Neutrophil (primary cell): Measurements from ENCODE around the gene FAM135A.
"Not testable (repeated sequence)": the region's sequence is repeated elsewhere in the genome, so short reads cannot be mapped to it uniquely, and the experiment has no call there.

Experiments used
- H3K27ac ChIP-seq: fragments of 200-600 bp; sonication (generic); 2 replicates; pipeline ENCODE4 v1.5.1; 2016; ENCODE audit warnings: mild to moderate bottlenecking, moderate library complexity
- H3K27me3 ChIP-seq: fragments of 200-600 bp; sonication (generic); 2 replicates; pipeline ENCODE4 v1.6.0; 2016; ENCODE audit warnings: mild to moderate bottlenecking
- H3K36me3 ChIP-seq: fragments of 200-600 bp; sonication (generic); 2 replicates; pipeline ENCODE4 v1.5.1; 2017
- H3K4me1 ChIP-seq, 2 experiments: fragments of 200-600 bp in 1 of 2; sonication (generic) in 1 of 2; 1 replicate in 1 of 2; 2 replicates in 1 of 2; pipeline versions ENCODE4 v1.5.1 to v1.6.1; 2013 to 2016; ENCODE audit warnings: low read depth in 1 of 2, low read length in 1 of 2, mild to moderate bottlenecking in 1 of 2, moderate library complexity in 1 of 2; ENCODE audit not compliant: control insufficient read depth in 1 of 2, insufficient read depth in 1 of 2
- H3K4me3 ChIP-seq, 2 experiments: fragments of 200-600 bp in 1 of 2; sonication (generic) in 1 of 2; 1 replicate in 1 of 2; 2 replicates in 1 of 2; pipeline ENCODE4 v1.5.1; 2013 to 2016; ENCODE audit warnings: low read depth in 1 of 2, low read length in 1 of 2, mild to moderate bottlenecking in 1 of 2, moderate library complexity in 1 of 2
- H3K9me3 ChIP-seq: fragments of 200-600 bp; sonication (generic); 2 replicates; pipeline ENCODE4 v1.5.1; 2016
- TF ChIP-seq, protein P1 (sequence below): fragments of 200-600 bp; sonication (generic); IDR thresholded peaks from 2 replicates; pipeline ENCODE4 v1.5.1; 2016; ENCODE audit warnings: antibody characterized with exemption

FAM135A gene

DNA sequence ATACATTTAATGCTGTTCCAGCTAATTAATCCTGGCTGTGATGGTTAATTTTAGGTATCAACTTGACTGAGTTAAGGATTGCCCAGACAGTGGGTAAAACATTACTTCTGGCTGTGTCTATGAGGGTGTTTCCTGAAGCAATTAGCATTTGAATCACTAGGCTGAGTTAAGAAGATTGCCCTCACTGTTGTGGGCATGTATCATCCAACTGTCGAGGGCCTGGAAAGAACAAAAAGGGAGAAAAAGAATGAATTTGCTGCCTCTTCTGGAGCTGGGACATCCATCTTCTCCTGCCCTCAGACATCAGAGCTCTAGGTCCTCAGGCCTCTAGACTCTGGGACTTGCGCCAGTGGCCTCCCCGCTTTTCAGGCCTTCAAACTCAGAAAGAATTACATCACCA is 187.7 kb downstream of the FAM135A start:
- Histone ChIP-seq H3K27me3 (no peaks in the 10 kb centered on the region), H3K4me3 (no peak overlapping the region), H3K27ac (no peak overlapping the region), H3K36me3 (no peaks in the 10 kb centered on the region), H3K9me3 (no peaks in the 10 kb centered on the region), H3K4me1 (no peaks in the 10 kb centered on the region)
- TF ChIP-seq, protein P1, sequence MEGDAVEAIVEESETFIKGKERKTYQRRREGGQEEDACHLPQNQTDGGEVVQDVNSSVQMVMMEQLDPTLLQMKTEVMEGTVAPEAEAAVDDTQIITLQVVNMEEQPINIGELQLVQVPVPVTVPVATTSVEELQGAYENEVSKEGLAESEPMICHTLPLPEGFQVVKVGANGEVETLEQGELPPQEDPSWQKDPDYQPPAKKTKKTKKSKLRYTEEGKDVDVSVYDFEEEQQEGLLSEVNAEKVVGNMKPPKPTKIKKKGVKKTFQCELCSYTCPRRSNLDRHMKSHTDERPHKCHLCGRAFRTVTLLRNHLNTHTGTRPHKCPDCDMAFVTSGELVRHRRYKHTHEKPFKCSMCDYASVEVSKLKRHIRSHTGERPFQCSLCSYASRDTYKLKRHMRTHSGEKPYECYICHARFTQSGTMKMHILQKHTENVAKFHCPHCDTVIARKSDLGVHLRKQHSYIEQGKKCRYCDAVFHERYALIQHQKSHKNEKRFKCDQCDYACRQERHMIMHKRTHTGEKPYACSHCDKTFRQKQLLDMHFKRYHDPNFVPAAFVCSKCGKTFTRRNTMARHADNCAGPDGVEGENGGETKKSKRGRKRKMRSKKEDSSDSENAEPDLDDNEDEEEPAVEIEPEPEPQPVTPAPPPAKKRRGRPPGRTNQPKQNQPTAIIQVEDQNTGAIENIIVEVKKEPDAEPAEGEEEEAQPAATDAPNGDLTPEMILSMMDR, result no peak

- Histone ChIP-seq H3K27ac (no peak overlapping the region), H3K4me1 (no peaks in the 10 kb centered on the region), H3K27me3 (no peaks in the 10 kb centered on the region), H3K4me3 (no peak overlapping the region), H3K9me3 (no peaks in the 10 kb centered on the region), H3K36me3 (no peaks in the 10 kb centered on the region)
- TF ChIP-seq, protein P1, result no peak
Observed at GRCh38 chr6:70604254-70604653, 190.9 kb downstream of the FAM135A start.

DNA sequence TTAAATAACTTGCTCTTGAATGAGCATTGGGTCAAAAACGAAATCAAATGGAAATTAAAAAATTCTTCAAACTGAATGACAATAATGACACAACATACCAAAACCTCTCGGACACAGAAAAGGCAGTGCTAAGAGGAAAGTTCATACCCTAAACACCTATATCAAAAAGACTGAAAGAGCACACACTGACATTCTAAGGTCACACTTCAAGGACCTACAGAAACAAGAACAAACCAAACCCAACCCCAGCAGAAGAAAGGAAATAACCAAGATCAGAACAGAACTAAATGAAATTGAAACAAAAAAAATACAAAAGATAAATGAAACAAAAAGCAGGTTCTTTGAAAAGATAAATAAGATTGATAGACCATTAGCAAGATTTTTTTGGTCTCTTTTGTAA is 194.1 kb downstream of the FAM135A start:
- not testable (repeated sequence) for H3K27ac ChIP-seq, H3K27me3 ChIP-seq, H3K36me3 ChIP-seq

GRCh38 chr6:70609181-70609580 is 195.9 kb downstream of the FAM135A start:
- H3K27ac ChIP-seq, result not testable (repeated sequence)

More for the DNA sequence above, 194.1 kb downstream of the FAM135A start:
- H3K4me1 ChIP-seq, H3K9me3 ChIP-seq, H3K4me3 ChIP-seq: not testable (repeated sequence)

More at GRCh38 chr6:70609181-70609580, 195.9 kb downstream of the FAM135A start:
- not testable (repeated sequence) for H3K36me3 ChIP-seq, H3K4me1 ChIP-seq, H3K4me3 ChIP-seq, H3K27me3 ChIP-seq, H3K9me3 ChIP-seq
